ENCODE data around the gene ATP6V1A.
"Not testable (repeated sequence)": the region's sequence is repeated elsewhere in the genome, so short reads cannot be mapped to it uniquely, and the experiment has no call there.

ATP6V1A gene

DNA sequence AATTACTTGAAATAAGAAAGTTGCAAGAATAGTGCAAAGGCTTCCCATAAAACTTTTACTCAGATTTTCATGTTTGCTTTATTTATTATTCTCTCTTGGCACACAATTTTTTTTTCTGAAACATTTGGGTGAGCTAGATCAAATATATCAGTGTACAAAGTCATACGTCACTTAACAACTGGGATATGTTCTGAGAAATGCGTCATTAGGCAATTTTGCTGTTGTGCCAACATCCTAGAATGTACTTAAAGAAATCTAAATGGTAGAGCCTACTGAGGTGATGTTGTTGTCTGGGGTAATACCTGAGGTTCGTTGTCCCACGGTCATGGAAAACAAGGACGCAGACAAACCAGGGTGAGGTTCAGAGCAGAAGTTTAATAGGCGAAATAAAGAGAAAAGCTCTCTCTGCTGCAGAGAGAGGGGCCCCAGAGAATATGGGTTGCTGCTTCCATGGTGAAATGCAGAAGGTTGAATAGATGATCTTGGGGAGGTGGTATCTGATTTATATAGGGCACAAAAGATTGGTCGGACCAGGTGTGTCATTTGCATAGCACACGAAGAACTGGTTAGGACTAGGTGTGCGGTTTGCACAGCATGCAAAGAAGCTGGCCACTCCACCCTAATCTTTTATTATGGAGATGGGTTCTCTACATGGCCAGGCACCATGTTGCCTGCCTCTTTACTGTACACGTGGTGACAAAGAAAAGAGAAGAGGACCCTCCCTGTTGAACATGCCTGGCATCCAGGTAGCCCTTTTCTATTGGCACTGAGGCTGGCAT is 82.9 kb downstream of the ATP6V1A start:
- DNase-seq, result no peak

DNA sequence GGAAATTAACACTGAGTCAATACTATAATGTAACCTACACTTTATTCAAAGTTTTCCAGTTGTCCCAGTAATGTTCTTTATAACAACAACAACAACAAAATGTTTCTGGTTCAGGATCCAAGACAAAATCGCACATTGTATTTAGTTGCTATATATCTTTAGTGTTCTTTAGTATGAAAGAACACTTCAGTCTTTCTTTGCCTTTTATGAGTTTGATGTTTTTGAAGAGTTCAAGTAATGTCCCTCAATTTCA is 84.2 kb downstream of the ATP6V1A start:
- DNase-seq, result no peak

DNA sequence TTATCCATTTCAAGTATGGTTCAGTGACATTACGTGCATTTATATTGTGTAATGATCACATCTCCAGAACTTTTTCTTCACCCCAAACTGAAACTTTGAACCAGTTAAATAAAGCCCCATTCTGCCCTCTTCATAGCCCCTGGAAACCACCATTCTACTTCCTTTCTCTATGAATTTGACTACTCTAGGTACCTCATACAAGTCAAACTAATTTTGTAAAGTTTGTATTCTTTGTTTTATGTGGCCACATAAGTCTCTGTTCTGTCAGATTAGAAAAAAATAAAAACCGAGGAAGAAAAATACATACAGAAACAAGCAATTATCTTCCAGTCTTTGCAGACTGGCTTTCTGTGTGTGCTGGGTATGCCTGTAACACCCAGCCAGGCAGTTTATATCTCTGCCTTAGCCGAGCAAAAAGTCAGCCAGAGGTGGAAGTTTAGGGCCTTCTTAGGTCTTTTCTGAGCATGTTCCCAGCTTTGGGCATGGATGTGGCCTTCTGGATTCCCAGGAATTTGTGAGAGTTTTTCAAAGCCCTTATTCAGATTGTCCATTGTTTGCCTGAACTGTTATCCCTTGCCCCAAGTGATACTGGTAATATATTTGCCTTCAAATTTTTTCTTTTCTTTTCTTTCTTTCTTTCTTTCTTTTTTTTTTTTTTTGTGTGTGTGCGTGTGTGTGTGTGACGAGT is 85.8 kb downstream of the ATP6V1A start:
- DNase-seq, result peak in 1 of 5 experiments; percentile 37

DNA sequence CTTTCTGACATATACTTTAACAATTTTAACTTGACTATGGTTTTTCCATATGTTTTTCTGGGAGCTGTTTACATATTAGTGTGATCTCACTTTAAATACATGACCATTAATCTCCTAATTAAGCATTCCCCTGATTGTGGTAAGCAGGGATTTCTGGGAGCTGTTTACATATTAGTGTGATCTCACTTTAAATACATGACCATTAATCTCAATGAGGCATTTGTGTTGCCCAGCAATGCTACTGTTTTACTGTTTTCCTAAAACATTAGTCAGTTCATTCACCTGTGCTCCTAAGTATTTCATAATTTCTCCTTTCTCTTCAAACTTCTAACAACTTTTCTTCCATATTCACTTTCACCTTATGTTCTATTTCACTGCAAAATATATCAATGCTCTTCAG is 88.1 kb downstream of the ATP6V1A start:
- no peak for DNase-seq

DNA sequence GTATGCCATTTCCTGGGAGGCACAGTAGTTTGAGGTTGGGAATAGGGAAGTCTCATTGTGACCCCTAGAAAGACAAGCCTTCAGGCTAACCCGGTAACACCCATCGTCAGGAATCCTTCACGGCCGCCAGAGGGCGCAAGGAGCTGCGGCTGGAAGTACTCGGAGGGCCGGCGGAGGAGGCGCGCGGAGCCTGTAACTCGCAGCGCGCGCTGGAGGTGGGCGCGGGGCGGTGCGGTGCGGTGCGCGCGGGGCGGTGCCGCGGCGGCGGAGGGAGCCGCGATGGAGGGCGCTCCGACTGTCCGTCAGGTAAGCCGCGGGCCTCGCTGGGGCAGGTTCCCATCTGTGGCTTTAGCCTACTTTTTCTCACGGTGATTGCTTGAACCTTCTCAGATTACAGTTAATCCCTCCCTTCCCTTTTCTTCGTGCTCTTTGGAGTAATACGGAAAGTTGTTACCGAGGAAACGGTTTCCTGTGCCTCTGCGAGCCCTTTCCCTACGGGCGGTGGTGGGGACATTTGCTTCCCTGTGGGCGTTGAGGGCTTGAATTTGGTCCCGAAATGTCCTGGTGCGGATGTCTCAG is 91.9 kb downstream of the ATP6V1A start, which contains the start of gene GRAMD1C:
Gene GRAMD1C (plus strand): TSS at position 158 of the 579 bp plus-strand sequence. CDS start 122 bp downstream, at position 280.
- DNase-seq, result peak; percentile 72 to 92 (median 78)

DNA sequence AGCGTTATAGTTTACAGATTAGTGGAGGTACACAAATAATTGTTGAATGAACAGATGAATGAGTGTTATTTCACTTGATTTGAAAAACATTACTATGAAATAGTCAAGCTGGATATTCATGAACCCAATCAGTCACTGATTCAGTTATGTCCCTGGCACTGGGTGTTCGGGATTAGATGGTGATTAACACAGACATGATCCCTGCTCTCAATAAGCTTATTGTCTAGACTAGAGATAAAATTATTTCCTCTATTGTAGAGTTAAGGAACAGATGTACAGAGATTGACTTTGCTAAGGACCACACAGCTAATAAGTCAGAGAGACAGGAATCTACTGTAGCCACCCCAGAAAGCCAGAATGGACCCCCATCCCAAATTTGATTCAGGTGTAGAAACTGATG is 92.7 kb downstream of the ATP6V1A start:
- DNase-seq, result no peak

DNA sequence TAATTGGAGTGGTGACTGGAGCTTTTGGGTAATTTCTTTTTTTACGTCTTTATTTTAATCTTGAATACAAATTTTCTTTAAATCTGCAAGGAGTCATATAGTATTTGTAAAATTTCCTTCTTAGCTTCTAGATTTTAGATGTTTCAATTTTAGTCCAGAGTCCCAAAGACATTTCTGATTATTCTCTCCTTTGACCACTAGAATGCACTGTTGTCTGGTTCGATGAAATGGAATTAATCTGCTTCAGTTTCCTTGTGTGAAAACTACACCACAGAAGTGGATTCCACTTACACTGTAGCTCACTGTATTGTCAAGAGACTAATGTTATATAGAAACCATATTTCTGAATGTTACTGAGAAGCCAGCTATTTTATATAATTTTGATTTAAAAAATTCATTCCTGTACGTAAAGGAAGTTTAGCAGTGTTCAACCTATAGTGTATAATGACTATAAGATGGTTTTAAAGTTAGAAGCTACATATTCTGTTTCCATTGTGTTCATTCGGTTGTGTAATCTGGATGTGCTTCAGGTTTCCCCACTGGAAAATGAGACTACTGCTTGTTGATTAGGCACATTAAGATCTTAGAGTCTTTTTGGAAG is 97.9 kb downstream of the ATP6V1A start:
- peak in 1 of 5 experiments; percentile 48 for DNase-seq

- DNase-seq, result no peak
These were observed 100.4 kb downstream of the ATP6V1A start for GRCh38 chr3:113847247-113847646.

- no peak for DNase-seq
These were observed 101.0 kb downstream of the ATP6V1A start for GRCh38 chr3:113847664-113848461.

DNA sequence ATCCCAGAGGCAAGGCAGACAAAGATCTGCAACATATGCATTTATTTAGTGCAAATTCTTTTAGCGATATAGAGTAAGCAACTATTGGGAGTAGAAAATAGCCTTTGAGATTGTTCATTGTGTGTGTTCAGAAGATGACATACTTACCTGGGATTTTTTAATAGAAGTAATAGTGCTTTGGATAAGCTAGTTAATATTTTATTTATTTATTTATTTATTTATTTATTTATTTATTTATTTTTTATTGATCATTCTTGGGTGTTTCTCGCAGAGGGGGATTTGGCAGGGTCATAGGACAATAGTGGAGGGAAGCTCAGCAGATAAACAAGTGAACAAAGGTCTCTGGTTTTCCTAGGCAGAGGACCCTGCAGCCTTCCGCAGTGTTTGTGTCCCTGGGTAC is 102.2 kb downstream of the ATP6V1A start:
- DNase-seq, result not testable (repeated sequence)

- not testable (repeated sequence) for DNase-seq
These were observed 103.0 kb downstream of the ATP6V1A start for GRCh38 chr3:113849841-113850240.

DNA sequence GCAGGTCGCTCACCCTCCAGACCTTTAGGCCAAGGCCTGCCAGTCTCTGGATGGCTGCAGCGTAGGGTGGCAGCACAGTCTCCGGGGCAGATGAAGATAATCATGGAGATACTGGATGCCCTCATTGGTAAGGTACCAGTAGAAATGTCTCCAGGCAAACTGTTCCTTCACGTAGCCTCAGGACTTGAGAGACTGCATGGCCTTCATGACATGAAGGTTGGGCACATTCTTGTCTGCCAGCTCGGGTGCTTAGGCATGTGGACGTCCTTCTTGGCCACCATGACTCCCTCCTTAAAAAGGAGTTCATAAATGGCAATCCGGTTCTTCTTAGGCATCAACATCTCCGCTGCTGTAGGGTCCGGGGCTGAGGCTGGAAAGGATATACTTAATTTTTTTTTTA is 103.6 kb downstream of the ATP6V1A start:
- not testable (repeated sequence) for DNase-seq

DNA sequence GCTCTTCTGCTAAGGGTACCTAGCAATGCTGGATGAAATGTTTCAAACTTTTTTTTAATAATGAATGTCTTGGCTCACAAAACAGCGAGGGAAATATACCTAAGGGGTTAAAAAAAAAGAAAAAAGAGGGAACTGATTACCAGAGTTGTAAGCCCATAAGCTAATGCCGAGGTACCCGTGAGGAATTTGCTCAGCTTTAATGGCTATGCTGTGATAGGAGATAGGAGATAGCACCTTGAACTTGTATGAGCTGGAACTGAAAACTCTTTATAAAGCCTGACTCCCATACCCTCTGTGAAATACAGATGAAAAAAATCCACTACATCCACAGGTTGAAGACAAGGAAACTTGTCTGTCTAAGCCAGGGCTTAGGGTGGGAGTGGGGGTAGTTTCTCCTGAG is 105.7 kb downstream of the ATP6V1A start:
- DNase-seq, result no peak
